OCI-LY7 (cell line): ENCODE measurements around the gene TP53I11. TPM values are rescaled to one million over a fixed set of nuclear protein-coding genes. Genes with fewer than 3 reads are reported as not detected.

ENCODE experiments used
- BruUV-seq: library from RNA; stranded (reverse); fragments of 400-500 nt; replicated peaks from 2 replicates; lab custom pipeline; 2021; lab: Mats Ljungman, UMichigan
- CTCF ChIA-PET: fragments of 300-600 bp; sonication (Branson Sonifier 250); formaldehyde crosslinking; loops from one replicate; lab custom pipeline; 2022; ENCODE audit warnings: antibody characterized with exemption; ENCODE audit not compliant: unreplicated experiment; lab: Charles Lee
- POLR2A ChIA-PET: fragments of 300-600 bp; sonication (Branson Sonifier 250); formaldehyde crosslinking; loops from one replicate; lab custom pipeline; 2022; ENCODE audit warnings: antibody characterized with exemption; lab: Charles Lee
- DNase-seq: peaks from one replicate; pipeline ENCODE4 v3.0.0-alpha.2; 2015; ENCODE audit warnings: low spot score
- H2AFZ ChIP-seq: fragments of 200-600 bp; sonication (generic), shearing (Covaris generic); 2 replicates; pipeline ENCODE4 v1.6.1; 2014; ENCODE audit warnings: mild to moderate bottlenecking, antibody characterized with exemption, low read length, moderate library complexity
- H3K27ac ChIP-seq: fragments of 200-600 bp; sonication (generic); 2 replicates; pipeline ENCODE4 v1.5.1; 2014; ENCODE audit warnings: mixed run types, low read depth, mild to moderate bottlenecking, moderate library complexity, low read length, inconsistent platforms; ENCODE audit not compliant: poor library complexity, severe bottlenecking
- H3K36me3 ChIP-seq: fragments of 200-600 bp; sonication (generic); 2 replicates; pipeline ENCODE4 v1.6.1; 2014; ENCODE audit warnings: mild to moderate bottlenecking, antibody characterized with exemption, low read length, moderate library complexity, mixed read lengths; ENCODE audit not compliant: insufficient read depth
- H3K4me1 ChIP-seq: fragments of 200-600 bp; sonication (generic); 2 replicates; pipeline ENCODE4 v1.5.1; 2014; ENCODE audit warnings: mild to moderate bottlenecking, low read length; ENCODE audit not compliant: insufficient read depth, poor library complexity, severe bottlenecking
- H3K4me2 ChIP-seq: fragments of 200-600 bp; sonication (generic); 2 replicates; pipeline ENCODE4 v1.6.1; 2014; ENCODE audit warnings: mild to moderate bottlenecking, low read length
- H3K4me3 ChIP-seq: fragments of 200-600 bp; sonication (generic); 2 replicates; pipeline ENCODE4 v1.5.1; 2014; ENCODE audit warnings: mild to moderate bottlenecking, low read depth, low read length; ENCODE audit not compliant: poor library complexity, severe bottlenecking
- H3K79me2 ChIP-seq: fragments of 200-600 bp; sonication (generic); 2 replicates; pipeline ENCODE4 v1.6.1; 2016; ENCODE audit warnings: low read depth, mild to moderate bottlenecking, low read length, moderate library complexity, mixed read lengths; ENCODE audit not compliant: insufficient read depth
- H3K9me2 ChIP-seq: fragments of 200-600 bp; sonication (generic); 2 replicates; pipeline ENCODE4 v1.6.1; 2016; ENCODE audit warnings: mild to moderate bottlenecking, low read length, mixed read lengths; ENCODE audit not compliant: insufficient read depth
- H3K9me3 ChIP-seq: fragments of 200-600 bp; sonication (generic); 2 replicates; pipeline ENCODE4 v1.6.1; 2014; ENCODE audit warnings: mild to moderate bottlenecking, mixed run types, low read length, mixed read lengths
- H4K20me1 ChIP-seq: fragments of 200-600 bp; sonication (generic); 2 replicates; pipeline ENCODE4 v1.6.1; 2014; ENCODE audit warnings: mild to moderate bottlenecking, antibody characterized with exemption, low read length, moderate library complexity, mixed read lengths; ENCODE audit not compliant: insufficient read depth
- CTCF ChIP-seq: fragments of 200-600 bp; sonication (generic); conservative IDR thresholded peaks from 2 replicates; pipeline ENCODE4 v1.5.1; 2014; ENCODE audit warnings: mild to moderate bottlenecking, antibody characterized with exemption, low read length, moderate library complexity, mixed read lengths
- EZH2phosphoT487 ChIP-seq: fragments of 200-600 bp; sonication (generic); IDR thresholded peaks from 2 replicates; pipeline ENCODE4 v1.6.1; 2018; ENCODE audit warnings: low read depth, borderline replicate concordance, mild to moderate bottlenecking, mixed run types, antibody characterized with exemption, low read length, moderate library complexity, mixed read lengths
- intact Hi-C: fragments of 100-400 bp; cut with micrococcal nuclease; formaldehyde crosslinking; loops from one replicate; pipeline ENCODE4 v1.10.0; 2022; ENCODE audit not compliant: unreplicated experiment
- total RNA-seq, 2 experiments: library from RNA; depleted of rRNA in 1 of 2; stranded (reverse); fragments of >200 nt in 1 of 2; shearing (Covaris generic) in 1 of 2; gene quantifications; 2 replicates each; pipeline ENCODE4 v1.2.3, GENCODE V29; 2014 to 2022

The TP53I11 gene
- total RNA-seq, 2 experiments from 2014 or later: 0.25 to 0.51 TPM

- ChIA-PET CTCF (interaction anchor here (0.6 to 0.7 kb wide), 5 partner anchors 25 to 318 kb away, joined by 3 to 6 read pairs (median 3); no protein-coding TSS in a partner anchor), POLR2A (interaction anchor here (0.6 to 1.0 kb wide), 2 partner anchors 16 to 346 kb away, joined by 3 read pairs; no protein-coding TSS in a partner anchor)
- Histone ChIP-seq H3K9me3 (no peaks in the 10 kb centered on the region), H4K20me1 (no peaks in the 10 kb centered on the region), H3K4me1 (peaks cover 6% of the 10 kb centered on the region), H3K4me3 (no peak overlapping the region), H2AFZ (no peak overlapping the region), H3K4me2 (no peak overlapping the region), H3K9me2 (no peaks in the 10 kb centered on the region), H3K79me2 (no peaks in the 10 kb centered on the region), H3K36me3 (no peaks in the 10 kb centered on the region), H3K27ac (no peak overlapping the region)
- TF ChIP-seq CTCF (peak; percentile 87), EZH2phosphoT487 (no peak)
- BruUV-seq: no TSS peak
- intact Hi-C loops: loop anchor here (1.0 to 10.0 kb wide), 3 partner anchors 194 to 356 kb away; no protein-coding TSS in a partner anchor
- peak; percentile 85 for DNase-seq
These were observed 39.5 kb downstream of the TP53I11 start for GRCh38 chr11:44911029-44911814.

GRCh38 chr11:44910591-44910990 lies 40.1 kb downstream of the TP53I11 start:
- intact Hi-C loops: loop anchor here (5.0 to 10.0 kb wide), 2 partner anchors 193 to 356 kb away; no protein-coding TSS in a partner anchor
- ChIA-PET POLR2A (interaction anchor here (1.0 kb wide), 1 partner anchor 16 kb away, joined by 3 read pairs; no protein-coding TSS in a partner anchor), CTCF (interaction anchor here (0.6 kb wide), 1 partner anchor 164 kb away, joined by 3 read pairs; no protein-coding TSS in a partner anchor)
- H3K4me3 ChIP-seq: no peak overlapping the region
- H3K4me1 ChIP-seq: peaks cover 6% of the 10 kb centered on the region
- no peak overlapping the region for H2AFZ ChIP-seq
- no peak for DNase-seq
- no peaks in the 10 kb centered on the region for H3K36me3 ChIP-seq
- H3K27ac ChIP-seq: no peak overlapping the region
- BruUV-seq: no TSS peak
- H3K79me2 ChIP-seq: no peaks in the 10 kb centered on the region
- no peak for TF ChIP-seq CTCF
- TF ChIP-seq EZH2phosphoT487: no peak
- H3K9me2 ChIP-seq: no peaks in the 10 kb centered on the region
- no peaks in the 10 kb centered on the region for H4K20me1 ChIP-seq
- no peak overlapping the region for H3K4me2 ChIP-seq
- no peaks in the 10 kb centered on the region for H3K9me3 ChIP-seq
